Activated CD4-positive, alpha-beta T cell treated with anti-CD3 and anti-CD28 coated beads, Interleukin-2, amount 10 ng/mL, durations not matched to agents 7 days and 5 days (primary cell): ENCODE results near the gene TAAR9. TPM values are rescaled to one million over a fixed set of nuclear protein-coding genes. Genes with fewer than 3 reads are reported as not detected.
A peak's percentile ranks its signal among the peaks of the same experiment; 100 is the strongest.
"Not testable (repeated sequence)": the region's sequence is repeated elsewhere in the genome, so short reads cannot be mapped to it uniquely, and the experiment has no call there.

ENCODE experiments used
- CTCF ChIA-PET: fragments of 350-600 bp; sonication (Branson Sonifier 250); formaldehyde crosslinking; loops from one replicate; lab custom pipeline; 2021; ENCODE audit warnings: antibody characterized with exemption; lab: Charles Lee
- POLR2A ChIA-PET: fragments of 350-600 bp; sonication (Branson Sonifier 250); formaldehyde crosslinking; loops from one replicate; lab custom pipeline; 2021; ENCODE audit warnings: antibody characterized with exemption; lab: Charles Lee
- DNase-seq: peaks from one replicate; pipeline ENCODE4 v3.0.0-alpha.2; 2020
- H3K27ac Mint-ChIP-seq: one replicate; pipeline ENCODE4 v1.8.0; 2021; ENCODE audit warnings: mild to moderate bottlenecking, moderate library complexity, mixed read lengths
- H3K27me3 Mint-ChIP-seq: one replicate; pipeline ENCODE4 v1.8.0; 2021; ENCODE audit warnings: mixed read lengths
- H3K36me3 Mint-ChIP-seq: one replicate; pipeline ENCODE4 v1.8.0; 2021; ENCODE audit warnings: low read depth, mixed read lengths
- H3K4me1 Mint-ChIP-seq: one replicate; pipeline ENCODE4 v1.8.0; 2021; ENCODE audit warnings: mixed read lengths
- H3K4me3 Mint-ChIP-seq: one replicate; pipeline ENCODE4 v1.8.0; 2021; ENCODE audit warnings: mild to moderate bottlenecking, moderate library complexity, mixed read lengths
- H3K9me3 Mint-ChIP-seq: one replicate; pipeline ENCODE4 v1.8.0; 2021; ENCODE audit warnings: mixed read lengths
- total RNA-seq, 2 experiments: library from RNA; stranded (reverse); gene quantifications; one replicate each; pipeline ENCODE4 v1.2.3, GENCODE V29; 2021

Gene TAAR9
- total RNA-seq, 2 experiments from 2014 or later = not detected

DNA sequence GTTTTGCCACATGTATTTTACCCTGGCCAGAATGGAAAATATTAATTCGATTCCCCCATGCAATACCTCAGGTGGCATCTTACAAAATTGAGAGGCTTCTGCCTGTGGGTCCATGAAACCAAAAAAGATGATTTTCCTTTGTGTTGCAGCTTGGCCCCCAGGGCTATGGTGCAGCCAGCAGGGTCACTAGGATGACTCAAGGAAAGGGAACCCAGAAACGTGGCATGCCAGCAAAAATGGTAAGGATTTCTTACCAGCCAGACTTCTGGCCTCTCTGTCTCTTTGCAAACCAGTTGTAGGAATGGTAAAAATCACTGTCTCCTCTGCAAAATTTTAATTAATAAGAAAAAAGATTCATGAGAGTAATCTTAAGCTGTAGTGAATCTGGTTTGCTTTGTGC, 11.6 kb upstream of the TAAR9 start:
- Mint-ChIP-seq H3K36me3 (no peaks in the 10 kb centered on the region), H3K4me3 (no peak overlapping the region), H3K27ac (no peak overlapping the region), H3K9me3 (no peaks in the 10 kb centered on the region), H3K27me3 (peaks cover 32% of the 10 kb centered on the region), H3K4me1 (peaks cover 2% of the 10 kb centered on the region)
- no peak for DNase-seq
- ChIA-PET POLR2A (no interaction called here), CTCF (interaction anchor here (1.5 to 1.7 kb wide), 2 partner anchors 9 to 246 kb away, joined by 3 to 4 read pairs; no protein-coding TSS in a partner anchor)

- Mint-ChIP-seq H3K36me3 (no peaks in the 10 kb centered on the region), H3K27ac (no peak overlapping the region), H3K27me3 (peaks cover 22% of the 10 kb centered on the region), H3K4me3 (no peak overlapping the region), H3K4me1 (peaks cover 2% of the 10 kb centered on the region), H3K9me3 (no peaks in the 10 kb centered on the region)
- POLR2A ChIA-PET = no interaction called here
- DNase-seq = no peak
- CTCF ChIA-PET = interaction anchor here (1.0 to 1.7 kb wide), 3 partner anchors 10 to 248 kb away, joined by 3 to 4 read pairs (median 3); no protein-coding TSS in a partner anchor
These were observed 10.3 kb upstream of the TAAR9 start for GRCh38 chr6:132527791-132528190.

GRCh38 chr6:132530293-132530974, 7.6 kb upstream of the TAAR9 start:
- peaks cover 2% of the 10 kb centered on the region for H3K4me1 Mint-ChIP-seq
- no peak overlapping the region for H3K27ac Mint-ChIP-seq
- H3K27me3 Mint-ChIP-seq = peaks cover 17% of the 10 kb centered on the region
- no peak overlapping the region for H3K4me3 Mint-ChIP-seq
- DNase-seq = peak; percentile 83
- no peaks in the 10 kb centered on the region for H3K36me3 Mint-ChIP-seq
- H3K9me3 Mint-ChIP-seq = no peaks in the 10 kb centered on the region
- POLR2A ChIA-PET = no interaction called here
- CTCF ChIA-PET = interaction anchor here (0.6 to 0.7 kb wide), 2 partner anchors 16 to 256 kb away, joined by 3 read pairs; no protein-coding TSS in a partner anchor

GRCh38 chr6:132534546-132534945, 3.5 kb upstream of the TAAR9 start:
- H3K4me1 Mint-ChIP-seq, H3K27ac Mint-ChIP-seq, H3K36me3 Mint-ChIP-seq, H3K9me3 Mint-ChIP-seq, H3K4me3 Mint-ChIP-seq, DNase-seq, POLR2A ChIA-PET: not testable (repeated sequence)
- peaks cover 31% of the 10 kb centered on the region for H3K27me3 Mint-ChIP-seq
- CTCF ChIA-PET = interaction anchor here (0.6 to 0.9 kb wide), 2 partner anchors 22 to 34 kb away, joined by 3 read pairs; partner anchors contain the start of gene STX7

GRCh38 chr6:132537145-132537544, 932 bp upstream of the TAAR9 start:
- no peaks in the 10 kb centered on the region for H3K4me1 Mint-ChIP-seq
- H3K9me3 Mint-ChIP-seq = no peaks in the 10 kb centered on the region
- peaks cover 38% of the 10 kb centered on the region for H3K27me3 Mint-ChIP-seq
- ChIA-PET CTCF (no interaction called here), POLR2A (no interaction called here)
- no peak for DNase-seq
- no peaks in the 10 kb centered on the region for H3K36me3 Mint-ChIP-seq
- no peak overlapping the region for H3K4me3 Mint-ChIP-seq
- no peak overlapping the region for H3K27ac Mint-ChIP-seq

DNA sequence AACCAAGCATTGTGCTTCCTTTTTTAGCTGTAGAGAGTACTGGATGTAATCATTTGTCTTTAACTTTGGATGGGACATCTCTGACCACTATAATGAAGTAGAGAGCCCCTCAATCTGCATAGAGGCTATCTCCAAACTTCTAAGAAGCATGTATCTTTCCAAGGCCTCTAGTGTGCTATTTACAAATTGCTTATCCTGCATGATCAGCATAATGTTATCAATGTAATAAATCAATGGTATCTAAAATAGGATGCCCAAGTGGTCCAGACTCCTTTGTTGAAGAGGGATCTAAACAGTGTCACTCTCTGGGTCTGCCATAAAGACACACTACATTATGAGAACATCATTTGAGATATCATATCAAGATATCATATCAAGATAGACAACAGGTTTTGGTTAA, 6.7 kb downstream of the TAAR9 start:
- CTCF ChIA-PET = interaction anchor here (0.6 kb wide), 1 partner anchor 28 kb away, joined by 3 read pairs; no protein-coding TSS in a partner anchor
- peaks cover 27% of the 10 kb centered on the region for H3K27me3 Mint-ChIP-seq

DNA sequence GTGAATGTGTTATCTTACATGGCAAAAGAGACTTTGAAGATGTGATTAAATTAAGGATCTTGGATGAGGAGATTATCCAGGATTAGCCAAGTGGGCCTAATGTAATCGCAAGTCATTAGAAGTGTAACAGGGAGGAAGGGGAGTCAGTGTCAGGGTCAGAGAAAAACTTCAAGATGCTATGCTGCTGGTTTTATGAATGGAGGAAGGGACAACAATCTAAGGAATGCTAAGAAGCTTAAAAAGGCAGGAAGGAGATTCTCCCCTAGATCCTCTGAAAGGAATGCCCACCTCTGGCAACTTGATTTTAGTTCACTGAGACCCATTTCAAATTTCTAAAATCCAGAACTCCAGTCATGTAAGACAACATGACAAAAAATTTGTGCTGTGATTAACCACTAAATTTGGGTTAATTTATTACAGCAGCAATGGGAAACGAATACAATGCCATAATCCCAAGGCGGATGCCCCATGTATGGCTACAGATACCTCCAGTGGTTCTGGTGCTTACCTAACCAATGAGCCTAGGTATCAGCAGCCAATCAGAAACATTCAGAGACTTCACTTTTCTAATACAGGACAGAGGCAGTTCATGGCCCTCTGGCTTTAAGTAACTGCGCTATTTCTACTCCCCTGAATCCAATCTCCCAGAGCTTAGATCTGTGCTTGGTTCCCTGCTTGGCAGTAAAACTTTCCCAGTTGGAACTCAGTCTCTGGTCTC, 10.8 kb downstream of the TAAR9 start:
- Mint-ChIP-seq H3K4me3 (no peak overlapping the region), H3K27ac (no peak overlapping the region), H3K9me3 (no peaks in the 10 kb centered on the region), H3K27me3 (peaks cover 15% of the 10 kb centered on the region), H3K36me3 (no peaks in the 10 kb centered on the region), H3K4me1 (no peaks in the 10 kb centered on the region)
- ChIA-PET POLR2A (no interaction called here), CTCF (no interaction called here)
- DNase-seq = no peak

More for the DNA sequence above, 6.7 kb downstream of the TAAR9 start:
- POLR2A ChIA-PET = no interaction called here
- Mint-ChIP-seq H3K4me3 (no peak overlapping the region), H3K36me3 (no peaks in the 10 kb centered on the region), H3K27ac (no peak overlapping the region), H3K4me1 (no peaks in the 10 kb centered on the region), H3K9me3 (no peaks in the 10 kb centered on the region)
- DNase-seq = no peak

DNA sequence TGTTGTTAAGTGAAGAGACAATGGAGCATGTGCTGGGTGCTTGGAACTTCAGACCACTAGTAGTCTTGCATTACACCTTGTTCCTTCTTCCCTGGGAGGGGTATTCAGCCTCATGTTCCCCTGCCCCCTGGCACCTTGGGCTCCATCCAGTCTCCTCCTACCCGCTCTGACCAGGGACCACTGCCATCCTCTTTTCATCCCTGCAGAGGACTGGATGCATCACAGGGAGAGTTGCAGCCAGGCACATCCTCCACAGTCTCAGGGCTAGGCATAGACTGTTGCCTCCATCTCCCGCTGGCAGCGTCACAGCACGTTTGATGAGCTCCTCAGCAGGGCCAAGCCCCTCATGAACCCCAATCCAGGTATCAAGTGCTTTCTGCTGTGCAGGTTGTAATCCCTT, 13.1 kb downstream of the TAAR9 start:
- no peak for DNase-seq
- Mint-ChIP-seq H3K36me3 (no peaks in the 10 kb centered on the region), H3K4me3 (no peak overlapping the region), H3K9me3 (no peaks in the 10 kb centered on the region), H3K4me1 (no peaks in the 10 kb centered on the region), H3K27me3 (peaks cover 21% of the 10 kb centered on the region), H3K27ac (no peak overlapping the region)
- ChIA-PET POLR2A (no interaction called here), CTCF (no interaction called here)

GRCh38 chr6:132552372-132552771, 14.3 kb downstream of the TAAR9 start, which contains the start of gene TAAR8:
Gene TAAR8 (plus strand): TSS chr6:132552672. CDS start chr6:132552693, 21 bp downstream.
- no peaks in the 10 kb centered on the region for H3K4me1 Mint-ChIP-seq

GRCh38 chr6:132560087-132560486, 22.0 kb downstream of the TAAR9 start:
- H3K4me1 Mint-ChIP-seq, POLR2A ChIA-PET, H3K4me3 Mint-ChIP-seq, CTCF ChIA-PET, DNase-seq, H3K27ac Mint-ChIP-seq, H3K9me3 Mint-ChIP-seq, H3K36me3 Mint-ChIP-seq: not testable (repeated sequence)
- peaks cover 17% of the 10 kb centered on the region for H3K27me3 Mint-ChIP-seq

More at GRCh38 chr6:132552372-132552771, 14.3 kb downstream of the TAAR9 start, which contains the start of gene TAAR8:
- Mint-ChIP-seq H3K27ac (no peak within 1 kb of the TSS), H3K36me3 (no peaks in the 10 kb centered on the region), H3K27me3 (peaks cover 29% of the 10 kb centered on the region), H3K4me3 (no peak within 1 kb of the TSS), H3K9me3 (no peaks in the 10 kb centered on the region)
- no peak for DNase-seq
- CTCF ChIA-PET = interaction anchor here (0.5 kb wide), 1 partner anchor 343 kb away, joined by 6 read pairs; no protein-coding TSS in a partner anchor
- POLR2A ChIA-PET = no interaction called here

DNA sequence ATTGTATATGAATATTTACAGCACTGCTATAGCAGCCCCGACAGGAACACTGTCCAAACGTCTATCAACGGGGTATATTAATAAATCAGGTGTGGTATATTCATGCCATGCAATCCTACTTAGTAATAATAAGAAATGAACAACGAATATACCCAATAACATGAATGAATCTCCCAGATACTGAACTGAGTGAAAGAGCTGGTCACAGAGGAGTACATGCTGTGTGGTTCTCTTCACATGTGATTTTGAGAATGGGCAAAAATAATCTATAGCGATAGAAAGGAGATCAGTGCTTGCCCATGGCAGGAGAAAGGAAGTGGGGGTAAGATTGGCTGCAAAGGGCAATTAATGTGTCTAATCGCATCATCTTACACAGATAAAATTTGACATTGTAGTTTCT, 28.3 kb downstream of the TAAR9 start:
- Mint-ChIP-seq H3K27ac (no peak overlapping the region), H3K27me3 (peaks cover 8% of the 10 kb centered on the region), H3K4me1 (no peaks in the 10 kb centered on the region), H3K36me3 (no peaks in the 10 kb centered on the region), H3K9me3 (no peaks in the 10 kb centered on the region), H3K4me3 (no peak overlapping the region)
- DNase-seq = no peak
- ChIA-PET CTCF (no interaction called here), POLR2A (no interaction called here)

GRCh38 chr6:132567566-132567965, 29.5 kb downstream of the TAAR9 start:
- DNase-seq = no peak
- no peaks in the 10 kb centered on the region for H3K4me1 Mint-ChIP-seq
- H3K27me3 Mint-ChIP-seq = peaks cover 10% of the 10 kb centered on the region
- no peaks in the 10 kb centered on the region for H3K36me3 Mint-ChIP-seq
- ChIA-PET POLR2A (no interaction called here), CTCF (no interaction called here)
- no peak overlapping the region for H3K27ac Mint-ChIP-seq
- H3K9me3 Mint-ChIP-seq = no peaks in the 10 kb centered on the region
- H3K4me3 Mint-ChIP-seq = no peak overlapping the region

- ChIA-PET POLR2A (no interaction called here), CTCF (no interaction called here)
- H3K36me3 Mint-ChIP-seq = no peaks in the 10 kb centered on the region
- no peaks in the 10 kb centered on the region for H3K9me3 Mint-ChIP-seq
- H3K27me3 Mint-ChIP-seq = peaks cover 13% of the 10 kb centered on the region
- no peak overlapping the region for H3K4me3 Mint-ChIP-seq
- H3K4me1 Mint-ChIP-seq = no peaks in the 10 kb centered on the region
- no peak overlapping the region for H3K27ac Mint-ChIP-seq
- DNase-seq = no peak
These were observed 30.5 kb downstream of the TAAR9 start for GRCh38 chr6:132568611-132569010.
